ENCODE results near the gene ESRP2. TPM values are rescaled to one million over a fixed set of nuclear protein-coding genes. Genes with fewer than 3 reads are reported as not detected.

Gene ESRP2
- total and polyA plus RNA-seq, 7 experiments from 2014 or later, result 0.11 to 0.29 TPM; not detected in 5

DNA sequence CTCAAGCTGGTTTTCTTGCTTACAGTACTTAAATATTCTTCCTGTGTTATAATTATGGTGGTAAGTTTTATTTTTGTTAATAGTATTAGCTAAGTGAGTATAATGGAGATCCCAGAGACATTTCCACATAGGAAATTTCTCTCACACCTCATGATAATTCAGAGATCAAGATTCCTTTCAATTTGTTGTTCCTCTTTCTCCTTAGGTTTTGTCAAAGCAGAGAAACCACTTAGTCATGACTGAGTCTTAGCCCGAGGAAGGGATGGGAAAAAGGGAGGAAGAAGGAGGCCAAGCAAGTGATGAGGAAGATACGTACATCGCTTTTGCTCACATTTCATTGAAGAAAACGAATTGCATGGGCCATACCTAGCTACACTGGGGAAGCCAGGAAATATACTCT is 18.4 kb downstream of the ESRP2 start:
- no peaks in the 10 kb centered on the region for H3K9me3 ChIP-seq (ENCODE audit: control insufficient read depth in 2 of 3, low read length in 3 of 3)
- POLR2A ChIA-PET, result interaction anchor here (0.6 to 1.5 kb wide), 4 partner anchors 11 to 416 kb away, joined by 3 to 5 read pairs (median 4); no protein-coding TSS in a partner anchor
- no peaks in the 10 kb centered on the region for H3K27me3 Mint-ChIP-seq
- peaks cover 10 to 55% (median 46%) of the 10 kb centered on the region in 7 donors for H3K4me1 Mint-ChIP-seq
- peaks cover 4 to 28% (median 18%) of the 10 kb centered on the region in 5 donors for H3K36me3 Mint-ChIP-seq
- no peak for DNase-seq
- H3K9me3 Mint-ChIP-seq, result no peaks in the 10 kb centered on the region
- peak overlapping the region; percentile 41 for H3K27ac ChIP-seq (ENCODE audit: low read depth, low read length)
- ATAC-seq, result no peak
- no peaks in the 10 kb centered on the region for H3K27me3 ChIP-seq (ENCODE audit: control insufficient read depth in 2 of 2, insufficient read depth in 2 of 2, low read length in 2 of 2)
- no peak overlapping the region for H3K4me3 ChIP-seq (ENCODE audit: low read length)
- H3K27ac Mint-ChIP-seq, result peak overlapping the region; percentile 46 to 97 (median 82)
- intact Hi-C loops (cut with micrococcal nuclease), result no loop called here
- H3K4me1 ChIP-seq (ENCODE audit: control insufficient read depth in 2 of 2, insufficient read depth in 2 of 2, low read length in 2 of 2), result peaks cover 0 to 3% of the 10 kb centered on the region in 2 donors
- peaks cover 0 to 28% (median 8%) of the 10 kb centered on the region in 3 experiments for H3K36me3 ChIP-seq (ENCODE audit: control insufficient read depth in 2 of 3, insufficient read depth in 3 of 3, low read length in 3 of 3)
- CTCF ChIA-PET, result interaction anchor here (0.6 to 1.6 kb wide), 7 partner anchors 9 to 103 kb away, joined by 3 to 7 read pairs (median 4); no protein-coding TSS in a partner anchor
- H3K4me3 Mint-ChIP-seq, result no peak overlapping the region

DNA sequence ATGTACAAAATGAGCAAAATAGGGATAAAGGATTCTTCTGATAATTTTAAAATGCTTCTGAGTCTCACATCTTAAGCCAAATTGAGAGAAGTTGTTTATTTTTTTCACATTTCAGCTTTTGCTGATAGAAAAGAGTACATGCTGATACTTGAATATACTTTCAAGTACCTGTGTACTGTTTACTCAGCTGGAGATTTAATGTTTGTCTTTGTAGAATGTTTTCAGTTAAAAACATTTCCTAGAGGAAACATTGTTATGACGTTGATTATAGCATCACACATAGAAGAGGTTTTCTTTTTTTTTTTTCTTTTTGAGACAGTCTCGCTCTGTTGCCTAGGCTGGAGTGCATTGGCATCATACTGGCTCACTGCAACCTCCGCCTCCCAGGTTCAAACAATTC is 19.7 kb downstream of the ESRP2 start:
- no peaks in the 10 kb centered on the region for H3K27me3 ChIP-seq (ENCODE audit: control insufficient read depth in 2 of 2, insufficient read depth in 2 of 2, low read length in 2 of 2)
- no peak overlapping the region for H3K27ac ChIP-seq (ENCODE audit: low read depth, low read length)
- DNase-seq (no peak), ATAC-seq (no peak)
- ChIA-PET POLR2A (interaction anchor here (0.6 to 1.4 kb wide), 6 partner anchors 12 to 256 kb away, joined by 3 to 5 read pairs (median 4); no protein-coding TSS in a partner anchor), CTCF (interaction anchor here (0.6 to 1.6 kb wide), 5 partner anchors 10 to 910 kb away, joined by 3 to 7 read pairs (median 5); no protein-coding TSS in a partner anchor)
- H3K9me3 ChIP-seq (ENCODE audit: control insufficient read depth in 2 of 3, low read length in 3 of 3), result no peaks in the 10 kb centered on the region
- Mint-ChIP-seq H3K9me3 (no peaks in the 10 kb centered on the region), H3K4me3 (no peak overlapping the region), H3K4me1 (peaks cover 18 to 59% (median 52%) of the 10 kb centered on the region in 7 donors), H3K27me3 (no peaks in the 10 kb centered on the region), H3K27ac (peak overlapping the region; percentile 24 to 97 (median 79)), H3K36me3 (peaks cover 4 to 23% (median 13%) of the 10 kb centered on the region in 5 donors)
- intact Hi-C loops (cut with micrococcal nuclease), result no loop called here
- no peak overlapping the region for H3K4me3 ChIP-seq (ENCODE audit: low read length)
- H3K4me1 ChIP-seq (ENCODE audit: control insufficient read depth in 2 of 2, insufficient read depth in 2 of 2, low read length in 2 of 2), result peaks cover 3 to 12% of the 10 kb centered on the region in 2 donors
- H3K36me3 ChIP-seq (ENCODE audit: control insufficient read depth in 2 of 3, insufficient read depth in 3 of 3, low read length in 3 of 3), result peaks cover 0 to 19% (median 2%) of the 10 kb centered on the region in 3 experiments

DNA sequence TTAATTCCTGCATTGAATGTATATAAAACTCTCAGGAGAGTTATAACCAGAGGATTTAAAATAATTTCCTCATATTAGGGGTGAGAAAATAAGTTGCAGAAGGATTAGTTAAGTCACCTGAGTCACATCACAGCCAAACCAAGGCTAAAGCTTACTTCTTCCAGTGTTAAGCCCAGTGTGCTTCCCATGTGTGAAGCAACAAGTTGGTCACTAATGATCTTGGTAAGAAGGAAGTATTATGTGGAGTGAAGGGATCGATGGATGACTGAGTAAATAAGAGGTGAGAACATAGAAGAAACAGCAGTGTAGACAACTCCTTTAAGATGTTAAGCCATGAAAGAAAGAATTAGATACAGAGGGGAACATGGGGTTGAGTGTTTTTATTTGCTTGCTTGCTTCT is 20.6 kb downstream of the ESRP2 start:
- ChIA-PET POLR2A (interaction anchor here (1.3 to 1.4 kb wide), 2 partner anchors 13 to 19 kb away, joined by 4 read pairs; no protein-coding TSS in a partner anchor), CTCF (interaction anchor here (0.7 kb wide), 1 partner anchor 1411 kb away, joined by 3 read pairs; no protein-coding TSS in a partner anchor)
- Histone ChIP-seq H3K27me3 (ENCODE audit: control insufficient read depth in 2 of 2, insufficient read depth in 2 of 2, low read length in 2 of 2) (no peaks in the 10 kb centered on the region), H3K36me3 (ENCODE audit: control insufficient read depth in 2 of 3, insufficient read depth in 3 of 3, low read length in 3 of 3) (peaks cover 0 to 12% (median 0%) of the 10 kb centered on the region in 3 experiments), H3K27ac (ENCODE audit: low read depth, low read length) (peak overlapping the region; percentile 17), H3K9me3 (ENCODE audit: control insufficient read depth in 2 of 3, low read length in 3 of 3) (no peaks in the 10 kb centered on the region), H3K4me3 (ENCODE audit: low read length) (no peak overlapping the region), H3K4me1 (ENCODE audit: control insufficient read depth in 2 of 2, insufficient read depth in 2 of 2, low read length in 2 of 2) (peaks cover 3 to 19% of the 10 kb centered on the region in 2 donors)
- H3K9me3 Mint-ChIP-seq, result no peaks in the 10 kb centered on the region
- peaks cover 4 to 23% (median 12%) of the 10 kb centered on the region in 5 donors for H3K36me3 Mint-ChIP-seq
- peak overlapping the region in 8 of 9 donors; percentile 2 to 97 (median 77) for H3K27ac Mint-ChIP-seq
- no peak for DNase-seq
- ATAC-seq, result no peak
- H3K27me3 Mint-ChIP-seq, result no peaks in the 10 kb centered on the region
- intact Hi-C loops (cut with micrococcal nuclease), result no loop called here
- no peak overlapping the region for H3K4me3 Mint-ChIP-seq
- peaks cover 27 to 67% (median 57%) of the 10 kb centered on the region in 7 donors for H3K4me1 Mint-ChIP-seq

DNA sequence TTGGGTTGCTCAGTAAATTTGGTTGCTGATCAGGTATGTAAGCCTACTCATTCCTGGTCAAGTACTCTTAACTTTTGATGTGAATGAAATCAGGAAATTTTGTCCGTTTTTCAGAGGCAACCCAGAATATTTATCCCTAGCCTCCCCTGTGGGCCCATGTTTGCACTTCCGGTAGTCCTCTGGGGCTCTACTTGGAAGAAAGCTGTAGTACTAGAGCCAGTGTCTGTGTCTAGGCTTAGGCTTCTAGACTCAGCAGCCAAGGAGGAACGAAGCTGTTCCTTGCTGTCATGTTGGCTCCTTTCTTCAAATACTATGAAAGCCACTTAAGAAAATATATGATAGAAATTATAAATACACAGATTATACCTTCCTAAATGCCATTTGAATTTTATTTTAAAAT is 21.2 kb downstream of the ESRP2 start:
- Mint-ChIP-seq H3K4me3 (no peak overlapping the region), H3K36me3 (peaks cover 4 to 18% (median 10%) of the 10 kb centered on the region in 5 donors), H3K27me3 (no peaks in the 10 kb centered on the region), H3K27ac (peak overlapping the region; percentile 56 to 97 (median 79)), H3K4me1 (peaks cover 31 to 66% (median 53%) of the 10 kb centered on the region in 7 donors), H3K9me3 (no peaks in the 10 kb centered on the region)
- POLR2A ChIA-PET, result interaction anchor here (1.3 kb wide), 1 partner anchor 13 kb away, joined by 4 read pairs; no protein-coding TSS in a partner anchor
- Histone ChIP-seq H3K27me3 (ENCODE audit: control insufficient read depth in 2 of 2, insufficient read depth in 2 of 2, low read length in 2 of 2) (no peaks in the 10 kb centered on the region), H3K27ac (ENCODE audit: low read depth, low read length) (peak overlapping the region; percentile 17), H3K9me3 (ENCODE audit: control insufficient read depth in 2 of 3, low read length in 3 of 3) (no peaks in the 10 kb centered on the region), H3K36me3 (ENCODE audit: control insufficient read depth in 2 of 3, insufficient read depth in 3 of 3, low read length in 3 of 3) (peaks cover 0 to 12% (median 0%) of the 10 kb centered on the region in 3 experiments), H3K4me1 (ENCODE audit: control insufficient read depth in 2 of 2, insufficient read depth in 2 of 2, low read length in 2 of 2) (peaks cover 0 to 22% of the 10 kb centered on the region in 2 donors), H3K4me3 (ENCODE audit: low read length) (no peak overlapping the region)
- intact Hi-C loops (cut with micrococcal nuclease), result loop anchor here in 1 of 2 donors (5.0 kb wide), 1 partner anchor 122 kb away; no protein-coding TSS in a partner anchor
- CTCF ChIA-PET, result interaction anchor here (0.7 kb wide), 1 partner anchor 1411 kb away, joined by 3 read pairs; no protein-coding TSS in a partner anchor
- no peak for DNase-seq
- no peak for ATAC-seq

GRCh38 chr16:68206245-68206644 is 29.7 kb downstream of the ESRP2 start:
- no peak overlapping the region for H3K27ac ChIP-seq (ENCODE audit: low read depth, low read length)
- no peak for DNase-seq
- H3K4me1 ChIP-seq (ENCODE audit: control insufficient read depth in 2 of 2, insufficient read depth in 2 of 2, low read length in 2 of 2), result peaks cover 0 to 20% of the 10 kb centered on the region in 2 donors
- no peaks in the 10 kb centered on the region for H3K27me3 Mint-ChIP-seq
- no peak overlapping the region for H3K4me3 Mint-ChIP-seq
- intact Hi-C loops (cut with micrococcal nuclease), result no loop called here
- no peaks in the 10 kb centered on the region for H3K27me3 ChIP-seq (ENCODE audit: control insufficient read depth in 2 of 2, insufficient read depth in 2 of 2, low read length in 2 of 2)
- peak overlapping the region in 5 of 9 donors; percentile 7 to 84 (median 48) for H3K27ac Mint-ChIP-seq
- H3K36me3 ChIP-seq (ENCODE audit: control insufficient read depth in 2 of 3, insufficient read depth in 3 of 3, low read length in 3 of 3), result peaks cover 0 to 8% (median 0%) of the 10 kb centered on the region in 3 experiments
- ATAC-seq, result no peak
- CTCF ChIA-PET, result no interaction called here
- POLR2A ChIA-PET, result interaction anchor here (0.7 kb wide), 1 partner anchor 38 kb away, joined by 3 read pairs; no protein-coding TSS in a partner anchor
- H3K9me3 Mint-ChIP-seq, result no peaks in the 10 kb centered on the region
- H3K9me3 ChIP-seq (ENCODE audit: control insufficient read depth in 2 of 3, low read length in 3 of 3), result no peaks in the 10 kb centered on the region
- H3K4me3 ChIP-seq (ENCODE audit: low read length), result no peak overlapping the region
- H3K4me1 Mint-ChIP-seq, result peaks cover 23 to 64% (median 46%) of the 10 kb centered on the region in 7 donors
- H3K36me3 Mint-ChIP-seq, result peaks cover 0 to 20% (median 4%) of the 10 kb centered on the region in 5 donors

- peaks cover 0 to 14% (median 7%) of the 10 kb centered on the region in 5 donors for H3K36me3 Mint-ChIP-seq
- H3K27ac ChIP-seq (ENCODE audit: low read depth, low read length), result no peak overlapping the region
Observed at GRCh38 chr16:68202091-68202519, 33.8 kb downstream of the ESRP2 start.

More at GRCh38 chr16:68202091-68202519, 33.8 kb downstream of the ESRP2 start:
- H3K36me3 ChIP-seq (ENCODE audit: control insufficient read depth in 2 of 3, insufficient read depth in 3 of 3, low read length in 3 of 3), result peaks cover 0 to 9% (median 0%) of the 10 kb centered on the region in 3 experiments
- H3K27me3 ChIP-seq (ENCODE audit: control insufficient read depth in 2 of 2, insufficient read depth in 2 of 2, low read length in 2 of 2), result no peaks in the 10 kb centered on the region
- ChIA-PET POLR2A (interaction anchor here (1.1 kb wide), 2 partner anchors 9 to 17 kb away, joined by 4 to 6 read pairs; no protein-coding TSS in a partner anchor), CTCF (no interaction called here)
- Mint-ChIP-seq H3K4me3 (no peak overlapping the region), H3K27me3 (no peaks in the 10 kb centered on the region), H3K4me1 (peaks cover 6 to 52% (median 30%) of the 10 kb centered on the region in 7 donors), H3K9me3 (no peaks in the 10 kb centered on the region), H3K27ac (peak overlapping the region in 5 of 9 donors; percentile 32 to 85 (median 71))
- DNase-seq (no peak), ATAC-seq (no peak)
- no peak overlapping the region for H3K4me3 ChIP-seq (ENCODE audit: low read length)
- no peaks in the 10 kb centered on the region for H3K9me3 ChIP-seq (ENCODE audit: control insufficient read depth in 2 of 3, low read length in 3 of 3)
- intact Hi-C loops (cut with micrococcal nuclease), result no loop called here
- H3K4me1 ChIP-seq (ENCODE audit: control insufficient read depth in 2 of 2, insufficient read depth in 2 of 2, low read length in 2 of 2), result no peaks in the 10 kb centered on the region
